Hepatocyte (in vitro differentiated cells): ENCODE measurements around the gene PIGR. TPM values are rescaled to one million over a fixed set of nuclear protein-coding genes. Genes with fewer than 3 reads are reported as not detected.

Source experiments
- DNase-seq: peaks from one replicate; pipeline ENCODE4 v3.0.0-alpha.2; 2016; ENCODE audit warnings: low spot score
- H2AFZ ChIP-seq: fragments of 200-600 bp; sonication (generic); 2 replicates; pipeline ENCODE4 v1.6.0; 2016; ENCODE audit warnings: antibody characterized with exemption, mild to moderate bottlenecking
- H3K27ac ChIP-seq: fragments of 200-600 bp; sonication (generic); 2 replicates; pipeline ENCODE4 v1.5.1; 2016; ENCODE audit warnings: mild to moderate bottlenecking
- H3K27me3 ChIP-seq: fragments of 200-600 bp; sonication (generic); 2 replicates; pipeline ENCODE4 v1.6.1; 2016
- H3K36me3 ChIP-seq: fragments of 200-600 bp; sonication (generic); replicated peaks from 2 replicates; pipeline ENCODE4 v1.5.1; 2016; ENCODE audit warnings: low read depth; ENCODE audit not compliant: insufficient read depth
- H3K4me1 ChIP-seq: fragments of 200-600 bp; sonication (generic); 2 replicates; pipeline ENCODE4 v1.5.1; 2016; ENCODE audit warnings: mild to moderate bottlenecking, moderate library complexity; ENCODE audit not compliant: insufficient read depth
- H3K4me2 ChIP-seq: fragments of 200-600 bp; sonication (generic); 2 replicates; pipeline ENCODE4 v1.6.0; 2016
- H3K4me3 ChIP-seq: fragments of 200-600 bp; sonication (generic); 2 replicates; pipeline ENCODE4 v1.5.1; 2016; ENCODE audit warnings: mild to moderate bottlenecking
- H3K79me2 ChIP-seq: fragments of 200-600 bp; sonication (generic); 2 replicates; pipeline ENCODE4 v1.6.0; 2017; ENCODE audit warnings: mild to moderate bottlenecking
- H3K9me2 ChIP-seq: fragments of 200-600 bp; sonication (generic); replicated peaks from 2 replicates; pipeline ENCODE4 v1.6.0; 2017; ENCODE audit warnings: mild to moderate bottlenecking; ENCODE audit not compliant: insufficient read depth
- H3K9me3 ChIP-seq: fragments of 200-600 bp; sonication (generic); 2 replicates; pipeline ENCODE4 v1.5.1; 2016; ENCODE audit warnings: low read depth, mild to moderate bottlenecking
- H4K20me1 ChIP-seq: fragments of 200-600 bp; sonication (generic); 2 replicates; pipeline ENCODE4 v1.6.0; 2016; ENCODE audit warnings: mild to moderate bottlenecking; ENCODE audit not compliant: insufficient read depth, poor library complexity, severe bottlenecking
- CTCF ChIP-seq: fragments of 200-600 bp; sonication (generic); IDR thresholded peaks from 2 replicates; pipeline ENCODE4 v1.5.1; 2016; ENCODE audit warnings: antibody characterized with exemption, mild to moderate bottlenecking; ENCODE audit not compliant: poor library complexity
- EZH2 ChIP-seq: fragments of 200-600 bp; sonication (generic); IDR thresholded peaks from 2 replicates; pipeline ENCODE4 v1.6.1; 2016; ENCODE audit warnings: antibody characterized with exemption, mild to moderate bottlenecking, borderline replicate concordance
- EZH2phosphoT487 ChIP-seq: fragments of 200-600 bp; sonication (generic); IDR thresholded peaks from one replicate; pipeline ENCODE4 v1.6.1; 2018; ENCODE audit warnings: antibody characterized with exemption, mild to moderate bottlenecking, low read depth, moderate library complexity; ENCODE audit not compliant: unreplicated experiment, severe bottlenecking
- WGBS: methylation state at CpG from one replicate; pipeline ENCODE4 v1.1.6; 2016; ENCODE audit warnings: low lambda C conversion rate; ENCODE audit errors: missing lambda C conversion rate; 5-methylcytosine and 5-hydroxymethylcytosine counted together
- polyA plus RNA-seq: library from polyadenylated mRNA; unstranded; fragments of >200 nt; fragmentation: Nextera tagmentation; extraction: Ambion mirVana; gene quantifications from 2 replicates; pipeline ENCODE4 v1.2.1, GENCODE V29; 2016
- total RNA-seq: library from RNA; depleted of rRNA; stranded (reverse); fragments of >200 nt; gene quantifications from 2 replicates; pipeline ENCODE4 v1.2.3, GENCODE V29; 2014

Gene PIGR
- total and polyA plus RNA-seq, 2 experiments from 2014 or later, result 8.1 to 22.9 TPM

- no peak overlapping the region for H2AFZ ChIP-seq
- DNase-seq, result no peak
- WGBS, result 62% methylated on average over 4 of the region's 4 CpGs
- no peak overlapping the region for H3K27ac ChIP-seq
- no peaks in the 10 kb centered on the region for H4K20me1 ChIP-seq
- no peak overlapping the region for H3K4me3 ChIP-seq
- TF ChIP-seq EZH2phosphoT487 (no peak), CTCF (no peak), EZH2 (no peak)
- no peaks in the 10 kb centered on the region for H3K9me2 ChIP-seq
- H3K4me2 ChIP-seq, result no peak overlapping the region
- H3K36me3 ChIP-seq, result no peaks in the 10 kb centered on the region
- peaks cover 4% of the 10 kb centered on the region for H3K4me1 ChIP-seq
- no peaks in the 10 kb centered on the region for H3K79me2 ChIP-seq
- H3K27me3 ChIP-seq, result peaks cover 30% of the 10 kb centered on the region
- no peaks in the 10 kb centered on the region for H3K9me3 ChIP-seq
Measured at GRCh38 chr1:206905295-206906164, 40.7 kb downstream of the PIGR start.

GRCh38 chr1:206904423-206905142 lies 41.7 kb downstream of the PIGR start:
- 88% methylated on average over 10 of the region's 10 CpGs for WGBS
- Histone ChIP-seq H3K27ac (no peak overlapping the region), H3K9me2 (no peaks in the 10 kb centered on the region), H3K79me2 (no peaks in the 10 kb centered on the region), H3K4me3 (no peak overlapping the region), H3K36me3 (no peaks in the 10 kb centered on the region), H3K9me3 (no peaks in the 10 kb centered on the region), H2AFZ (no peak overlapping the region), H3K4me2 (no peak overlapping the region), H4K20me1 (no peaks in the 10 kb centered on the region), H3K4me1 (peaks cover 4% of the 10 kb centered on the region), H3K27me3 (peaks cover 26% of the 10 kb centered on the region)
- no peak for DNase-seq
- TF ChIP-seq CTCF, result no peak

GRCh38 chr1:206903687-206904086 lies 42.6 kb downstream of the PIGR start:
- no peaks in the 10 kb centered on the region for H4K20me1 ChIP-seq
- H3K79me2 ChIP-seq, result no peaks in the 10 kb centered on the region
- 82% methylated on average over 2 of the region's 2 CpGs for WGBS
- TF ChIP-seq EZH2phosphoT487, result no peak
- TF ChIP-seq CTCF, result no peak
- no peak for TF ChIP-seq EZH2
- H2AFZ ChIP-seq, result no peak overlapping the region
- no peak overlapping the region for H3K4me3 ChIP-seq
- no peaks in the 10 kb centered on the region for H3K9me2 ChIP-seq
- no peak overlapping the region for H3K27ac ChIP-seq
- no peaks in the 10 kb centered on the region for H3K36me3 ChIP-seq
- H3K9me3 ChIP-seq, result no peaks in the 10 kb centered on the region
- H3K27me3 ChIP-seq, result peaks cover 23% of the 10 kb centered on the region
- no peaks in the 10 kb centered on the region for H3K4me1 ChIP-seq
- DNase-seq, result no peak
- H3K4me2 ChIP-seq, result no peak overlapping the region
